SK-N-SH treated with all-trans-retinoic acid at 6 μM for 48 hours (cell line): ENCODE data around the gene HES3.
A peak's percentile ranks its signal among the peaks of the same experiment; 100 is the strongest.

Source experiments
- ATAC-seq: fragments of 200-7000 bp; cut with Tn5 transposase; 3 replicates; pipeline ENCODE4 v1.9.1; 2020; ENCODE audit warnings: mild to moderate bottlenecking, moderate library complexity
- ARNTL ChIP-seq: fragments of 450-650 bp; formaldehyde crosslinking; IDR thresholded peaks from 2 replicates; pipeline ENCODE4 v1.5.0; 2020; ENCODE audit warnings: low read depth, mild to moderate bottlenecking, moderate library complexity, borderline replicate concordance
- BACH2 ChIP-seq: fragments of 250-450 bp; sonication (Bioruptor Pico); IDR thresholded peaks from 2 replicates; pipeline ENCODE4 v1.9.0; 2021; ENCODE audit warnings: mild to moderate bottlenecking, borderline replicate concordance
- CREB5 ChIP-seq: fragments of 250-450 bp; sonication (Bioruptor Pico); IDR thresholded peaks from 2 replicates; pipeline ENCODE4 v1.5.1; 2020; ENCODE audit warnings: low read depth, mild to moderate bottlenecking, moderate library complexity
- CSRNP3 ChIP-seq: fragments of 250-450 bp; sonication (Bioruptor Pico); IDR thresholded peaks from 2 replicates; pipeline ENCODE4 v1.5.1; 2021; ENCODE audit warnings: mild to moderate bottlenecking, moderate library complexity
- ISL1 ChIP-seq: fragments of 250-450 bp; sonication (Bioruptor Pico); IDR thresholded peaks from 2 replicates; pipeline ENCODE4 v2.1.2; 2022; ENCODE audit warnings: mild to moderate bottlenecking, moderate library complexity
- OSR1 ChIP-seq: fragments of 250-450 bp; sonication (Bioruptor Pico); IDR thresholded peaks from 2 replicates; pipeline ENCODE4 v1.8.0; 2022; ENCODE audit warnings: moderate library complexity, mild to moderate bottlenecking, inconsistent platforms
- PATZ1 ChIP-seq: fragments of 250-450 bp; sonication (Bioruptor Pico); IDR thresholded peaks from 2 replicates; pipeline ENCODE4 v1.8.0; 2020; ENCODE audit warnings: mild to moderate bottlenecking, moderate library complexity, borderline replicate concordance
- POU6F1 ChIP-seq: fragments of 250-450 bp; sonication (Bioruptor Pico); IDR thresholded peaks from 2 replicates; pipeline ENCODE4 v1.8.0; 2021; ENCODE audit warnings: low read depth, mild to moderate bottlenecking, moderate library complexity, borderline replicate concordance
- SNAI2 ChIP-seq: fragments of 250-450 bp; sonication (Bioruptor Pico); IDR thresholded peaks from 2 replicates; pipeline ENCODE4 v1.5.0; 2020; ENCODE audit warnings: mild to moderate bottlenecking, moderate library complexity
- TCF4 ChIP-seq: fragments of 250-450 bp; sonication (Bioruptor Pico); IDR thresholded peaks from 2 replicates; pipeline ENCODE4 v1.8.0; 2021; ENCODE audit warnings: mild to moderate bottlenecking, moderate library complexity, borderline replicate concordance
- TSHZ2 ChIP-seq: fragments of 250-450 bp; sonication (Bioruptor Pico); IDR thresholded peaks from 2 replicates; pipeline ENCODE4 v1.5.0; 2020; ENCODE audit warnings: mild to moderate bottlenecking, moderate library complexity
- ZC3H10 ChIP-seq: fragments of 250-450 bp; sonication (Bioruptor Pico); IDR thresholded peaks from 2 replicates; pipeline ENCODE4 v1.5.1; 2021; ENCODE audit warnings: mild to moderate bottlenecking, moderate library complexity
- ZFP3 ChIP-seq: fragments of 250-450 bp; sonication (Bioruptor Pico); IDR thresholded peaks from 2 replicates; pipeline ENCODE4 v1.5.0; 2020; ENCODE audit warnings: mild to moderate bottlenecking, moderate library complexity
- ZNF565 ChIP-seq: fragments of 450-650 bp; formaldehyde crosslinking; conservative IDR thresholded peaks from 2 replicates; pipeline ENCODE4 v1.5.0; 2020; ENCODE audit warnings: low read depth, mild to moderate bottlenecking, moderate library complexity
- ZNF70 ChIP-seq: fragments of 450-650 bp; formaldehyde crosslinking; IDR thresholded peaks from 2 replicates; pipeline ENCODE4 v1.5.0; 2020; ENCODE audit warnings: mild to moderate bottlenecking, moderate library complexity
- ZNF8 ChIP-seq: fragments of 450-650 bp; formaldehyde crosslinking; IDR thresholded peaks from 2 replicates; pipeline ENCODE4 v1.5.0; 2020; ENCODE audit warnings: mild to moderate bottlenecking, moderate library complexity

Gene HES3

GRCh38 chr1:6198646-6199297, 45.2 kb upstream of the HES3 start (continued):
- TF ChIP-seq TSHZ2 (CRISPR knock-in tag), result no peak

- TF ChIP-seq BACH2 (CRISPR knock-in tag), result no peak
- 0 out of 2 replicates have a peak, but pooled peaks have one; percentile 14 for TF ChIP-seq ZFP3 (CRISPR knock-in tag)
- ATAC-seq, result peak; percentile 98
These were observed 44.4 kb upstream of the HES3 start, which contains the start of gene RPL22 for GRCh38 chr1:6199298-6200187. RPL22 (minus strand) TSS chr1:6199595; CDS start chr1:6199573, 22 bp downstream.

- TF ChIP-seq POU6F1 (CRISPR knock-in tag) (no peak), CSRNP3 (CRISPR knock-in tag) (no peak), TCF4 (CRISPR knock-in tag) (no peak), PATZ1 (CRISPR knock-in tag) (no peak), ZFP3 (CRISPR knock-in tag) (no peak), ZNF565 (CRISPR knock-in tag) (no peak), SNAI2 (CRISPR knock-in tag) (no peak), ARNTL (CRISPR knock-in tag) (no peak), ZC3H10 (no peak), ZNF8 (CRISPR knock-in tag) (no peak), OSR1 (CRISPR knock-in tag) (no peak)
- ATAC-seq, result no peak
These were observed 43.7 kb upstream of the HES3 start for GRCh38 chr1:6200188-6200809.

- ATAC-seq, result no peak
- TF ChIP-seq ZFP3 (CRISPR knock-in tag), result no peak
- TF ChIP-seq CREB5 (CRISPR knock-in tag), result no peak
- no peak for TF ChIP-seq ISL1
- TF ChIP-seq ARNTL (CRISPR knock-in tag), result no peak
- no peak for TF ChIP-seq PATZ1 (CRISPR knock-in tag)
- TF ChIP-seq BACH2 (CRISPR knock-in tag), result no peak
- TF ChIP-seq ZNF70 (CRISPR knock-in tag), result no peak
- no peak for TF ChIP-seq TCF4 (CRISPR knock-in tag)
- no peak for TF ChIP-seq POU6F1 (CRISPR knock-in tag)
- no peak for TF ChIP-seq ZC3H10
These were observed 41.7 kb upstream of the HES3 start for GRCh38 chr1:6202256-6202655.
